Mucosa of gallbladder (tissue), 1 donor: ENCODE results near the gene RCVRN. TPM values are rescaled to one million over a fixed set of nuclear protein-coding genes. Genes with fewer than 3 reads are reported as not detected.

Source experiments
- DNase-seq: peaks from one replicate; pipeline ENCODE4 v3.0.0-alpha.2; 2020; ENCODE audit warnings: low spot score
- total RNA-seq: library from RNA; stranded (reverse); gene quantifications from one replicate; pipeline ENCODE4 v1.2.1, GENCODE V29; 2021
- donor health status: DM: no; HTN: no; CAD: no.

RCVRN gene
- total RNA-seq, 1 donor from 2014 or later, result 0.20 TPM

- no peak for DNase-seq
Observed at GRCh38 chr17:9854255-9854654, 50.8 kb downstream of the RCVRN start.

- no peak for DNase-seq
Observed at GRCh38 chr17:9850151-9850550, 54.9 kb downstream of the RCVRN start.

Other genes with a start within 250 kb of the RCVRN start
- gene DHRS7C, start 113.7 kb downstream of the RCVRN start, total RNA-seq, result not detected
- gene GSG1L2, start 83.2 kb downstream of the RCVRN start, total RNA-seq, result not detected
- 23.5 TPM for gene GLP2R, start 79.3 kb downstream of the RCVRN start, total RNA-seq